Nephron progenitor cell (in vitro differentiated cells): ENCODE data around the gene TMEM130.

Experiments used
- DNase-seq: peaks from one replicate; pipeline ENCODE4 v3.0.0; 2021
- H3K27ac Mint-ChIP-seq: 2 replicates; pipeline ENCODE4 v1.8.0; 2021; ENCODE audit warnings: mild to moderate bottlenecking, moderate library complexity, mixed read lengths
- H3K27me3 Mint-ChIP-seq: 2 replicates; pipeline ENCODE4 v1.8.0; 2021; ENCODE audit warnings: mild to moderate bottlenecking, low read depth, mixed read lengths; ENCODE audit not compliant: poor library complexity
- H3K36me3 Mint-ChIP-seq: 2 replicates; pipeline ENCODE4 v1.8.0; 2021; ENCODE audit warnings: low read depth, mixed read lengths
- H3K4me1 Mint-ChIP-seq: 2 replicates; pipeline ENCODE4 v1.8.0; 2021; ENCODE audit warnings: mixed read lengths
- H3K4me3 Mint-ChIP-seq: 2 replicates; pipeline ENCODE4 v1.8.0; 2021; ENCODE audit warnings: mild to moderate bottlenecking, moderate library complexity, mixed read lengths
- H3K9me3 Mint-ChIP-seq: 2 replicates; pipeline ENCODE4 v1.8.0; 2021; ENCODE audit warnings: mild to moderate bottlenecking, moderate library complexity, mixed read lengths
- TF ChIP-seq, protein P1 (sequence below): fragments of 200-600 bp; sonication (generic); IDR thresholded peaks from 2 replicates; pipeline ENCODE4 v1.5.0; 2021; ENCODE audit warnings: antibody characterized with exemption

The TMEM130 gene

DNA sequence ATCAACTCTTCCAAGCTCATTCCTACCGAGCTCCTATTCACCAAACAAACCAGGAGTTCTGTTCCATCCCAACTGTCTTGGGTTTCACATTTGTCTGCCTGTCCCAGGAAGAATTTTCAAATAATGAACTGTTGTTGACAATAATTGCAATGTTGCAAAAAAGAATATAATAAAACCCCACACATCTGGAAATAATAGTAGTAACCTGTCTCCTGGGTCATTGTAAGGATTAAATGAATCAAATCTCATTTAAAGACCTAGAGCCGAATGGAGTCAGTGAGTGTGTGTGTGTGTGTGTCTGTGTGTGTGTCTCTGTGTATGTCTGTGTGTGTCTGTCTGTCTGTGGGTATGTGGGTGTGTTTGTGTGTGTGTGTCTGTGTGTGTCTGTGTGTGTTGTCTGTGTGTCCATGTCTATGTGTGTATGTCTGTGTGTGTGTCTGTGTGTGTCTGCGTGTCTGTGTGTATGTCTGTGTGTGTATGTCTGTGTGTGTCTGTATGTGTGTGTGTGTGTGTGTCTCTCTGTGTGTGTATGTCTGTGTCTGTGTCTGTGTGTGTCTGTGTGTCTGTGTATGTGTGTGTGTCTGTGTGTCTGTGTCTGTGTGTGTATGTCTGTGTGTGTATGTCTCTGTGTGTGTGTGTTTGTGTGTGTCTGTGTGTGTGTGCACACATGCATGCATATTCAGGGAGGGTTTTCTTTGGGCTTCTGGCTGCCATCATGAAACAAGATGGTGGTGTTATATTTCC is 52.7 kb downstream of the TMEM130 start:
- H3K9me3 Mint-ChIP-seq = peaks cover 4% of the 10 kb centered on the region
- H3K4me1 Mint-ChIP-seq = peaks cover 6% of the 10 kb centered on the region
- H3K4me3 Mint-ChIP-seq = no peak overlapping the region
- DNase-seq = no peak
- no peak overlapping the region for H3K27ac Mint-ChIP-seq
- TF ChIP-seq, protein P1, sequence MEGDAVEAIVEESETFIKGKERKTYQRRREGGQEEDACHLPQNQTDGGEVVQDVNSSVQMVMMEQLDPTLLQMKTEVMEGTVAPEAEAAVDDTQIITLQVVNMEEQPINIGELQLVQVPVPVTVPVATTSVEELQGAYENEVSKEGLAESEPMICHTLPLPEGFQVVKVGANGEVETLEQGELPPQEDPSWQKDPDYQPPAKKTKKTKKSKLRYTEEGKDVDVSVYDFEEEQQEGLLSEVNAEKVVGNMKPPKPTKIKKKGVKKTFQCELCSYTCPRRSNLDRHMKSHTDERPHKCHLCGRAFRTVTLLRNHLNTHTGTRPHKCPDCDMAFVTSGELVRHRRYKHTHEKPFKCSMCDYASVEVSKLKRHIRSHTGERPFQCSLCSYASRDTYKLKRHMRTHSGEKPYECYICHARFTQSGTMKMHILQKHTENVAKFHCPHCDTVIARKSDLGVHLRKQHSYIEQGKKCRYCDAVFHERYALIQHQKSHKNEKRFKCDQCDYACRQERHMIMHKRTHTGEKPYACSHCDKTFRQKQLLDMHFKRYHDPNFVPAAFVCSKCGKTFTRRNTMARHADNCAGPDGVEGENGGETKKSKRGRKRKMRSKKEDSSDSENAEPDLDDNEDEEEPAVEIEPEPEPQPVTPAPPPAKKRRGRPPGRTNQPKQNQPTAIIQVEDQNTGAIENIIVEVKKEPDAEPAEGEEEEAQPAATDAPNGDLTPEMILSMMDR = no peak
- H3K27me3 Mint-ChIP-seq = peaks cover 26% of the 10 kb centered on the region
- H3K36me3 Mint-ChIP-seq = no peaks in the 10 kb centered on the region

- no peak for DNase-seq
- H3K4me1 Mint-ChIP-seq = peaks cover 6% of the 10 kb centered on the region
- TF ChIP-seq, protein P1 = no peak
- H3K27me3 Mint-ChIP-seq = peaks cover 26% of the 10 kb centered on the region
- peak overlapping the region; percentile 8 for H3K27ac Mint-ChIP-seq
- no peak overlapping the region for H3K4me3 Mint-ChIP-seq
- no peaks in the 10 kb centered on the region for H3K36me3 Mint-ChIP-seq
- H3K9me3 Mint-ChIP-seq = peaks cover 7% of the 10 kb centered on the region
Observed at GRCh38 chr7:98816241-98816640, 53.6 kb downstream of the TMEM130 start.

GRCh38 chr7:98815313-98815712 is 54.5 kb downstream of the TMEM130 start:
- no peaks in the 10 kb centered on the region for H3K36me3 Mint-ChIP-seq
- H3K9me3 Mint-ChIP-seq = peaks cover 15% of the 10 kb centered on the region
- TF ChIP-seq, protein P1 = no peak
- H3K4me1 Mint-ChIP-seq = peaks cover 6% of the 10 kb centered on the region
- H3K4me3 Mint-ChIP-seq = no peak overlapping the region
- H3K27ac Mint-ChIP-seq = no peak overlapping the region
- peaks cover 22% of the 10 kb centered on the region for H3K27me3 Mint-ChIP-seq
- DNase-seq = no peak

GRCh38 chr7:98811299-98811698 is 58.5 kb downstream of the TMEM130 start:
- TF ChIP-seq, protein P1 = no peak
- H3K27ac Mint-ChIP-seq = no peak overlapping the region
- no peak overlapping the region for H3K4me3 Mint-ChIP-seq
- peaks cover 18% of the 10 kb centered on the region for H3K27me3 Mint-ChIP-seq
- no peaks in the 10 kb centered on the region for H3K36me3 Mint-ChIP-seq
- peaks cover 20% of the 10 kb centered on the region for H3K9me3 Mint-ChIP-seq
- H3K4me1 Mint-ChIP-seq = no peaks in the 10 kb centered on the region
- DNase-seq = no peak

DNA sequence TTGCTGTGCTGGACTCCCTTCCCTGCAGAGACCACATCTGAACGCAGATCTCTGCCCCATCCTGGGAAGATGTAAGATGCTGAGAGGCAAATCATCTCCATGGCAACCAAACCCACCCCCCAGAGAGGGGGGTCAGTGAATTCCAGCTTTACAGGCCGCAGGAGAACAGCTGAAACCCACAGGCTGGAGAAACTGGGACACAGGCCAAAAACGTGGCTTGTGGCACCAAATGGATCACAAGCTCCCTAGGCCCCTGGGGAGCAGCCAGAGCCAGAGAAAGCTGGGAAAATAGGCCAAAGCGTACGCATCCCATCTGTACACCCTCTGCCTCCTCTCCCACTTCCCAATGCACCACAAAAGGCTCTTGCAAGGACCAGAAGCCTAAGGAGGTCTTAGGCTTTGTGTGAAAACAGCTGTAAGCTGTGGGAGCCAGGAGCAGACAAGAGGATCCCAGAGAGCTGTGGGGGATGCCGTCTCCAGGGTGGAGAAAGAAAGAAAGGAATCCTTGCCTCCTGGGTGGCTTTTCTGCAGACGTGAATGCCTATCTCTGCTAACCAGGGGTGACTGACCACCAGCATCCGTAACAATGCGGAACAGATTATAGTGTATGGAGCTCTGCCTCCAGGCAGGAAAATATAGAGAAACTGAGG is 59.5 kb downstream of the TMEM130 start:
- H3K27ac Mint-ChIP-seq = no peak overlapping the region
- H3K4me3 Mint-ChIP-seq = no peak overlapping the region
- DNase-seq = no peak
- TF ChIP-seq, protein P1 = no peak
- H3K9me3 Mint-ChIP-seq = peaks cover 20% of the 10 kb centered on the region
- no peaks in the 10 kb centered on the region for H3K36me3 Mint-ChIP-seq
- no peaks in the 10 kb centered on the region for H3K4me1 Mint-ChIP-seq
- peaks cover 14% of the 10 kb centered on the region for H3K27me3 Mint-ChIP-seq
